Subcutaneous abdominal adipose tissue (tissue), 5 donors: Measurements from ENCODE around the gene PALD1.
A peak's percentile ranks its signal among the peaks of the same experiment; 100 is the strongest.

ENCODE experiments used
- H3K27ac ChIP-seq: one replicate; pipeline ENCODE4 v1.7.0; 2013; ENCODE audit warnings: low read depth, mild to moderate bottlenecking, inconsistent platforms, low read length, moderate library complexity
- H3K27me3 ChIP-seq, 5 donors: one replicate each; pipeline ENCODE4 v1.7.0; 2013; ENCODE audit warnings: low read length in 5 of 5, inconsistent platforms in 1 of 5; ENCODE audit not compliant: control insufficient read depth in 5 of 5, insufficient read depth in 4 of 5
- H3K36me3 ChIP-seq, 5 donors: one replicate each; pipeline ENCODE4 v1.7.0; 2013; ENCODE audit warnings: low read length in 5 of 5; ENCODE audit not compliant: control insufficient read depth in 5 of 5, insufficient read depth in 5 of 5
- H3K4me1 ChIP-seq, 5 donors: one replicate each; pipeline ENCODE4 v1.7.0; 2013; ENCODE audit warnings: low read length in 5 of 5, mild to moderate bottlenecking in 3 of 5, moderate library complexity in 1 of 5; ENCODE audit not compliant: control insufficient read depth in 5 of 5, insufficient read depth in 5 of 5
- H3K4me3 ChIP-seq, 5 donors: one replicate each; pipeline ENCODE4 v1.7.0; 2013; ENCODE audit warnings: low read length in 5 of 5, low read depth in 1 of 5
- H3K9ac ChIP-seq, 5 donors: one replicate each; pipeline ENCODE4 v1.7.0; 2013; ENCODE audit warnings: low read length in 5 of 5, mild to moderate bottlenecking in 4 of 5, moderate library complexity in 3 of 5
- H3K9me3 ChIP-seq, 5 donors: one replicate each; pipeline ENCODE4 v1.7.0; 2013; ENCODE audit warnings: low read length in 5 of 5; ENCODE audit not compliant: control insufficient read depth in 5 of 5
- donor health status: healthy.
- donor health status: healthy.
- donor health status: healthy.
- donor health status: healthy.
- donor health status: healthy.

Gene PALD1

GRCh38 chr10:70440296-70441160 lies 38.0 kb upstream of the PALD1 start:
- no peak overlapping the region for H3K27ac ChIP-seq
- H3K9ac ChIP-seq, result no peak overlapping the region
- H3K36me3 ChIP-seq, result peaks cover 0 to 3% (median 1%) of the 10 kb centered on the region in 5 donors
- H3K4me1 ChIP-seq, result peaks cover 0 to 25% (median 19%) of the 10 kb centered on the region in 5 donors
- H3K9me3 ChIP-seq, result no peaks in the 10 kb centered on the region
- H3K4me3 ChIP-seq, result peak overlapping the region; percentile 45 to 60 (median 52)
- H3K27me3 ChIP-seq, result peaks cover 24 to 32% (median 27%) of the 10 kb centered on the region in 5 donors

- H3K9me3 ChIP-seq, result no peaks in the 10 kb centered on the region
- H3K4me1 ChIP-seq, result peaks cover 0 to 30% (median 22%) of the 10 kb centered on the region in 5 donors
- H3K9ac ChIP-seq, result no peak within 1 kb of the TSS
- H3K27me3 ChIP-seq, result peaks cover 24 to 32% (median 27%) of the 10 kb centered on the region in 5 donors
- H3K36me3 ChIP-seq, result no peaks in the 10 kb centered on the region
- H3K4me3 ChIP-seq, result peak within 1 kb of the TSS; percentile 45 to 60 (median 52)
- no peak within 1 kb of the TSS for H3K27ac ChIP-seq
These were observed 37.2 kb upstream of the PALD1 start, which contains the start of gene NODAL for GRCh38 chr10:70441161-70441894. Gene NODAL (minus strand): TSS chr10:70441681. CDS start chr10:70441667, 14 bp downstream.

- H3K9ac ChIP-seq, result no peak overlapping the region
- H3K27ac ChIP-seq, result no peak overlapping the region
- H3K9me3 ChIP-seq, result no peaks in the 10 kb centered on the region
- H3K36me3 ChIP-seq, result no peaks in the 10 kb centered on the region
- H3K4me1 ChIP-seq, result peaks cover 0 to 30% (median 22%) of the 10 kb centered on the region in 5 donors
- peaks cover 24 to 32% (median 27%) of the 10 kb centered on the region in 5 donors for H3K27me3 ChIP-seq
- no peak overlapping the region for H3K4me3 ChIP-seq
These were observed 36.7 kb upstream of the PALD1 start for GRCh38 chr10:70441895-70442309.

GRCh38 chr10:70442332-70442988 lies 36.1 kb upstream of the PALD1 start:
- H3K36me3 ChIP-seq, result no peaks in the 10 kb centered on the region
- H3K9ac ChIP-seq, result no peak overlapping the region
- no peaks in the 10 kb centered on the region for H3K9me3 ChIP-seq
- H3K27me3 ChIP-seq, result peaks cover 24 to 32% (median 27%) of the 10 kb centered on the region in 5 donors
- peaks cover 0 to 30% (median 22%) of the 10 kb centered on the region in 5 donors for H3K4me1 ChIP-seq
- no peak overlapping the region for H3K27ac ChIP-seq
- H3K4me3 ChIP-seq, result no peak overlapping the region

- H3K9me3 ChIP-seq, result no peaks in the 10 kb centered on the region
- peaks cover 21 to 32% (median 27%) of the 10 kb centered on the region in 5 donors for H3K27me3 ChIP-seq
- H3K9ac ChIP-seq, result no peak overlapping the region
- H3K4me1 ChIP-seq, result peaks cover 0 to 33% (median 22%) of the 10 kb centered on the region in 5 donors
- H3K27ac ChIP-seq, result no peak overlapping the region
- no peak overlapping the region for H3K4me3 ChIP-seq
- H3K36me3 ChIP-seq, result no peaks in the 10 kb centered on the region
These were observed 33.8 kb upstream of the PALD1 start for GRCh38 chr10:70444744-70445143.

- Histone ChIP-seq H3K9ac (no peak overlapping the region), H3K4me3 (no peak overlapping the region), H3K4me1 (peaks cover 0 to 23% (median 13%) of the 10 kb centered on the region in 5 donors), H3K9me3 (no peaks in the 10 kb centered on the region), H3K36me3 (no peaks in the 10 kb centered on the region), H3K27ac (no peak overlapping the region), H3K27me3 (peaks cover 12 to 25% (median 21%) of the 10 kb centered on the region in 5 donors)
These were observed 32.6 kb upstream of the PALD1 start for GRCh38 chr10:70445718-70446657.

- Histone ChIP-seq H3K27me3 (peaks cover 0 to 4% (median 2%) of the 10 kb centered on the region in 5 donors), H3K4me3 (no peak overlapping the region), H3K36me3 (no peaks in the 10 kb centered on the region), H3K9me3 (no peaks in the 10 kb centered on the region), H3K9ac (no peak overlapping the region), H3K27ac (no peak overlapping the region), H3K4me1 (peaks cover 0 to 14% (median 4%) of the 10 kb centered on the region in 5 donors)
These were observed 30.3 kb upstream of the PALD1 start for GRCh38 chr10:70448236-70448635.

GRCh38 chr10:70455213-70455630 lies 23.3 kb upstream of the PALD1 start:
- Histone ChIP-seq H3K9ac (no peak overlapping the region), H3K36me3 (no peaks in the 10 kb centered on the region), H3K4me3 (no peak overlapping the region), H3K4me1 (peaks cover 2 to 24% (median 23%) of the 10 kb centered on the region in 5 donors), H3K9me3 (no peaks in the 10 kb centered on the region), H3K27ac (no peak overlapping the region), H3K27me3 (peaks cover 0 to 6% (median 2%) of the 10 kb centered on the region in 5 donors)

- no peaks in the 10 kb centered on the region for H3K36me3 ChIP-seq
- H3K27ac ChIP-seq, result no peak overlapping the region
- H3K9me3 ChIP-seq, result no peaks in the 10 kb centered on the region
- H3K4me1 ChIP-seq, result peaks cover 2 to 29% (median 25%) of the 10 kb centered on the region in 5 donors
- H3K4me3 ChIP-seq, result no peak overlapping the region
- no peak overlapping the region for H3K9ac ChIP-seq
- peaks cover 0 to 2% (median 0%) of the 10 kb centered on the region in 5 donors for H3K27me3 ChIP-seq
These were observed 22.4 kb upstream of the PALD1 start for GRCh38 chr10:70456164-70456563.
